ENCODE measurements around the gene OSBPL1A.

DNA sequence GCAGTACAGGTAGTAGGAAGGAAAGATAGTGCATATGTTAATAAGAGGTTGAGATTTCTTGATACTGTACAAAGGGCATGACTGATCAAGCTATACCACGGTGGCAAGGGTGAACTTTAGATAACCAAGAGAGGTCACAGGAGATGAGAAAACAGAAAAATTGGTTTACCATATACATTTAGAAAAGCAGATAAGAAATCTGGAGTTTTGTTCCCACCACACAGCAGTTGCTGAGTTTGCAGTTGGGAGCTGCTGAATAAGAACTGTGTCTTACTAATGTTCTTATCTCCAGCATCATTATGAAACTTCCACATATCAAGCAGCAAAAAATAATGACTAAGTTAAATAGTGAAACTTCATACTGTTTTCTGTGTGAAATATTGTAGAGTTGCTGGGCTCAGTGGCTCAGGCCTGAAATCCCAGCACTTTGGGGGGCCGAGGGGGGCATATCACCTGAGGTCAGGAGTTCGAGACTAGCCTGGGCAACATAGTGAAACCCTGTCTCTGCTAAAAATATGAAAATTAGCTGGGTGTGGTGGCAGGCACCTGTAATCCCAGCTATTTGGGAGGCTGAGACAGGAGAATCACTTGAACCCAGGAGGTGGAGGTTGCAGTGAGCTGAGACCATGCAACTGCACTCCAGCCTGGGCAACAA is 16.9 kb upstream of the OSBPL1A start:
- no peak for TF ChIP-seq POLR2A (IDR thresholded peaks at IDR 0.05)
- TF ChIP-seq, protein P1, sequence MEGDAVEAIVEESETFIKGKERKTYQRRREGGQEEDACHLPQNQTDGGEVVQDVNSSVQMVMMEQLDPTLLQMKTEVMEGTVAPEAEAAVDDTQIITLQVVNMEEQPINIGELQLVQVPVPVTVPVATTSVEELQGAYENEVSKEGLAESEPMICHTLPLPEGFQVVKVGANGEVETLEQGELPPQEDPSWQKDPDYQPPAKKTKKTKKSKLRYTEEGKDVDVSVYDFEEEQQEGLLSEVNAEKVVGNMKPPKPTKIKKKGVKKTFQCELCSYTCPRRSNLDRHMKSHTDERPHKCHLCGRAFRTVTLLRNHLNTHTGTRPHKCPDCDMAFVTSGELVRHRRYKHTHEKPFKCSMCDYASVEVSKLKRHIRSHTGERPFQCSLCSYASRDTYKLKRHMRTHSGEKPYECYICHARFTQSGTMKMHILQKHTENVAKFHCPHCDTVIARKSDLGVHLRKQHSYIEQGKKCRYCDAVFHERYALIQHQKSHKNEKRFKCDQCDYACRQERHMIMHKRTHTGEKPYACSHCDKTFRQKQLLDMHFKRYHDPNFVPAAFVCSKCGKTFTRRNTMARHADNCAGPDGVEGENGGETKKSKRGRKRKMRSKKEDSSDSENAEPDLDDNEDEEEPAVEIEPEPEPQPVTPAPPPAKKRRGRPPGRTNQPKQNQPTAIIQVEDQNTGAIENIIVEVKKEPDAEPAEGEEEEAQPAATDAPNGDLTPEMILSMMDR (IDR thresholded peaks at IDR 0.05), result no peak

Measured in Peyer's patch (tissue), 4 donors.